GM12891 (cell line): ENCODE data around the gene CFAP97.

ENCODE experiments used
- DNase-seq: peaks from one replicate; pipeline ENCODE4 v3.0.0; 2011; ENCODE audit warnings: low spot score; ENCODE audit not compliant: insufficient read length
- FAIRE-seq: peaks from 2 replicates; lab custom pipeline; 2011; peaks lifted over from hg19 to GRCh38; lab: Jason Lieb, UNC
- PAX5 ChIP-seq: IDR thresholded peaks from 2 replicates; pipeline ENCODE4 v1.6.1; 2011; ENCODE audit warnings: low read length, moderate library complexity, mild to moderate bottlenecking; ENCODE audit not compliant: insufficient read depth, severe bottlenecking
- POLR2A ChIP-seq: IDR thresholded peaks from 2 replicates; pipeline ENCODE4 v1.6.1; 2011; ENCODE audit warnings: low read depth, low read length, control low read depth
- POLR2AphosphoS5 ChIP-seq: IDR thresholded peaks from 2 replicates; pipeline ENCODE4 v1.6.1; 2011; ENCODE audit warnings: low read depth, low read length, control low read depth
- POU2F2 ChIP-seq: IDR thresholded peaks from 2 replicates; pipeline ENCODE4 v1.6.1; 2011; ENCODE audit warnings: low read depth, mild to moderate bottlenecking, control low read depth, low read length, moderate library complexity
- SPI1 ChIP-seq: IDR thresholded peaks from 2 replicates; pipeline ENCODE4 v1.6.1; 2011; ENCODE audit warnings: low read depth, low read length, control low read depth
- TAF1 ChIP-seq: IDR thresholded peaks from 2 replicates; pipeline ENCODE4 v1.6.1; 2011; ENCODE audit warnings: low read depth, low read length, control low read depth

CFAP97 gene

DNA sequence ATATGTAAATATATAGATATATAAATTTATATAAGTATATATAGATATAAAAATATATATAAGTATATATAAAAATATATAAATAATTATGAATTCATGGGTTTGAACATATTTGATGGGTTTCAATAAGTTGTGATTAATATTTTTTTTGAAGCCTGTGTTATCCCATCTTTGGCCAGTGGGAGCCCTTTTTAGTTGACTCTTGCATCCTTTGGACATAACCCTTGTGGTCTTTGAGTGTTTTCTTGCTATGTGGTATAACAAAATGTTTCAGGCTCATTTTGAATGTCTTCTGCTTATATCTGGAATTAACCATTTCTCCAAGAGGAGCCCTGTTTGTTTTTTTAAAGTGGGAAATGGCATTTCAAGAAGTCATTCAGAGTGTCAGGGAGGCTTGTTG, 20.8 kb upstream of the CFAP97 start:
- TF ChIP-seq SPI1, result no peak
- no peak for TF ChIP-seq POLR2A
- TF ChIP-seq POU2F2, result no peak
- no peak for TF ChIP-seq PAX5
- TF ChIP-seq TAF1, result no peak
- no peak for TF ChIP-seq POLR2AphosphoS5
- FAIRE-seq (no peak), DNase-seq (no peak)

DNA sequence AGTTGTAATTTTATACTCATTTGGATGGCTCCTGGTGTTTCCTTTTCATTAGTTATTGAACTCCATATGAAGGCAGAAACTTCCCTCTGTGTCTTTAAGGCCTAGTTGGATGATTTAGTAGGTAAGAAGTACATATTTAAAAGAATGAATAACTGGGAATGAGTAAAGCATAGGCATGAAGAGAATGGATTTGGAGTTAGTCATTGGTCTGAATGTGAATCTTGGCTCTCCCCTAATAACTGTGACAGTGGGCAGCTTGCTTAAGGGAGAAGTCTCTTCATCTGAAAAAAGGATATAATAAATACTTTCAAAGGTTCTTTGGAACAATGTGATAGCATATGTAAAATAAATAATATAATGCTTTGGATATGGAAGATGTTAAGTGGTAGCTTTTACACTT, 18.8 kb upstream of the CFAP97 start:
- FAIRE-seq (no peak), DNase-seq (no peak)
- TF ChIP-seq POLR2A (no peak), POLR2AphosphoS5 (no peak), TAF1 (no peak), SPI1 (no peak), POU2F2 (no peak), PAX5 (no peak)

DNA sequence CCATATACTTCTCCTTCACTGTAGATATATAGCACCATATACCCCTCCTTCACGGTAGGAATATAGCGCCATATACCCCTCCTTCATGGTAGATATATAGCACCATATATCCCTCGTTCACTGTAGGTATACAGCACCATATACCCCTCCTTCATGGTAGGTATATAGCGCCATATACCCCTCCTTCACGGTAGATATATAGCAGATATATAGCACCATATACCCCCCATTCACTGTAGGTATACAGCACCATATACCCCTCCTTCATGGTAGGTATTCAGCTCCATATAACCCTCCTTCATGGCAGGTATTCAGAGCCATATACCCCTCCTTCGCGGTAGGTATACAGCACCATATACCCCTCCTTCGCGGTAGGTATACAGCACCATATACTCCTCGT, 18.1 kb upstream of the CFAP97 start:
- no peak for DNase-seq
- no peak for FAIRE-seq
- TF ChIP-seq POU2F2, result no peak
- TF ChIP-seq TAF1, result no peak
- TF ChIP-seq SPI1, result no peak
- TF ChIP-seq PAX5, result no peak
- no peak for TF ChIP-seq POLR2A
- no peak for TF ChIP-seq POLR2AphosphoS5

DNA sequence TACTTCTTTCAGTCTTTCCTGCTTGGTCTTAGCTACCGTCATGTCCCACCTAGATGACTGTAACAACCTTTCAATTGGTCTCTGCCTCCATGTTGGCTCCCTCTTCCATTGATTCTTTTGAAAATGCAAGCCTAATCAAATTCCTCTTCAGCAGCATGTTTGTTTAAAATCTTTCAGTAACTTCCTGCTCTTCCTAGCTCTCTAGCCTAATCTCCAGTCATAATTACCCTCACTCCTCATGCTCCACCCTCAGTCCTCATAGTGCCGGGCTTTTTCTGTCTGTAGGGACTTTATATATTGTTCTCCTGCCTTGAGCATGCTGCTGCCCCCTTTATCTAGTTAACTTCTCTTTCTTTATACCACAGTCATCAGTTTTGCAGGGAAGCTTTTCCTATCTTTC, 17.7 kb upstream of the CFAP97 start:
- FAIRE-seq, result no peak
- no peak for DNase-seq
- TF ChIP-seq SPI1 (no peak), POLR2AphosphoS5 (no peak), POLR2A (no peak), TAF1 (no peak), PAX5 (no peak), POU2F2 (no peak)

DNA sequence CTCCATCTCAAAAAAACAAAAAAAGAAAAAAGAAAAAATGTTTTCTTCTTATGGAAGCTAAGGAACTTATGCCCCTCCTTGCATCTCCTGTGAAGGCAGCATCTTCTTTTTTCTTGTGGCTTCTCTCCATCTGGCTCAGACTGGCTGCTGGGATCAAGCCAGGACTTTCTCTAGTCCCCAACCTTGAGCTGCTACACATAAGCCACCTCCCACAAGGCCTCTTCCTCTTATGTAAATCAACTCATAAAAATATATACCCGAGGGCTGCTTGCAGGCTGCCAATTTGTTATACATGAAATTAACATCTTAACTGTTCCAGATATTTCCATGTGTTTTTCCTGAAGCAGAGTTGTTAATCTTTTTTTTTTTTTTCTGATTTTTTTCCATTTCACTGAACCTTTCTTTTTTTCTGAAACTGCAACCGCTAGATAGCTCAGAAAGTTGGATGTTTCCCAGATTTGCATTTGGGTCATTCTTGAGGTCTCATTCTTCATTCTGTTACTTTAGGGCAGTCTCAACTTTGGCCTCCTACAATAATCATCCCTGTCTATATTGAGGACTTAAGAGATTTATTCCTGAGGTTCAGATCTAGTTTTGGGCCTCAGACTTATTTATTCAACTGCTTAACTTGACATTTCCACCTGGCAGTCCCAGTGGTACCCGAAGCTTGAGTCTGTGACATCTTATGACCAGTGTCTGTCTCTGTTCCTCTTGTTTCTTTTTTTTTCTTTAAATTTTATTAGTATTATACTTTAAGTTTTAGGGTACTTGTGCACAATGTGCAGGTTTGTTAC, 15.9 kb upstream of the CFAP97 start:
- TF ChIP-seq POLR2A (no peak), SPI1 (peak; percentile 59)
- DNase-seq (no peak), FAIRE-seq (peak; percentile 20)

DNA sequence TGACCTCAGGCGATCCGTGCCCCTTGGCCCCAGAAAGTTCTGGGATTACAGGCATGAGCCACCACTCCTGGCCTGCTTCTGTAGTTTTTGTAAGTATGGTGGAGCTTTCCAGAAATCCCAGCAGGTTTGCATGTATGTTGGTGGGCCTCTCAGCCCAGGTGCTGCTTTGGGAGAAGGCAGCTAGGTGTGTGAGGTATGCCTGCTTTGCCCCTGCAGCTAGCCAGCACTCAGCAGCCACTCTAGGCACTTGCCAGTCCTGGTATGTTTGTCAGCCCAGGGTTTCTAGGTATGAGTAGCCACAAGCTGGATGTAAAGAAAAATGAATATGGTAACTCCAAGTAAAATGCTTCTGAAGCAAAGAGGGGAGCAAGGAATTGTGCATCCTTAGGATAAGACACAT, 14.5 kb upstream of the CFAP97 start:
- FAIRE-seq, result no peak
- TF ChIP-seq POLR2A (no peak), PAX5 (no peak), SPI1 (no peak), POLR2AphosphoS5 (no peak)
- no peak for DNase-seq

DNA sequence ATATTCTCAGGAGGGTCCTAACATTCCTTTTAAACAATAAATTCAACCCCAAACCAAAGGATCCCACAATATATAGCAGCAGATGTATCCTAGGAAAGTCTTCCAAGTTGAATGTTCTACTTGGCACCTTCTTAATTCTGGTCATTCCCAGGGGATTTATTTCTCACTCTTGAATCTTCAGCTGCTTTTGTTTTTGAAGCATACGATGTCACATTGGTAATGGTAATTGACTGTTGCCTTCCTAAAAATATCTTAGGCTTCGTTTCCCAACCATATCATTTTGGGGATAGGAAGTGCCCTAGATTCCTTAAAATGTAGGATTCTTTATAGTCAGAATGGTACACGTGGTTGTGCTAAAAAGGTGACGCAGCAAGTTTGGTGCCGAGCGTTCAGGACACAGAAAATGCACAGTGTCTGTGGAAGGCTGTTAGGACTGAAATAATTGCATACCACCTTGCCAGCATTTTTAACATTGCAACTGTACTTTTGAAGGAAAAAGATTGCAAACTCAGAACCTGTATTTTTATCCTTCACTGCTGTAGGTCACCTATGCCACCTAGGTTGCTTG, 13.7 kb upstream of the CFAP97 start:
- TF ChIP-seq POLR2AphosphoS5, result no peak
- no peak for TF ChIP-seq TAF1
- TF ChIP-seq SPI1, result no peak
- TF ChIP-seq POLR2A, result no peak
- no peak for TF ChIP-seq POU2F2
- no peak for TF ChIP-seq PAX5
- no peak for FAIRE-seq
- DNase-seq, result no peak

DNA sequence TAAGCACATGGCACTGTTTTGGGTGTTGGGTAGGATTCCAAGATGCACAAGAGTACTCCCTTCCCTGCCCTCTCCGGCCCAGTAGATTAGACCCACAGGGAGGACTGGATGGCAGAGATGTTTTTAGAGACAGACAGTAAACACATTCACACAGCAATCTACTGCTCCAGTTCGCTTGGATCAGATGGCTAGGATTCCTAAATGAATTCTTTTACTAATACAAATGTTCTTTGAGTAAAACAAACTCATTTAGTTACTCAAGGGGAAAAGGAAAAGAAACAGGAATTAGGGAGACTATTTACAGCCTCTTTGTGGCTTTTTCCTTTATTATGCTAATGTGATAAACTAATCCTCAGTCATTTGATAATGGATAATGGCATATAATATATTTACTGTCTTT, 11.5 kb upstream of the CFAP97 start:
- FAIRE-seq, result no peak
- TF ChIP-seq POU2F2 (no peak), TAF1 (no peak), PAX5 (no peak), POLR2A (no peak), POLR2AphosphoS5 (no peak), SPI1 (no peak)
- DNase-seq, result no peak

DNA sequence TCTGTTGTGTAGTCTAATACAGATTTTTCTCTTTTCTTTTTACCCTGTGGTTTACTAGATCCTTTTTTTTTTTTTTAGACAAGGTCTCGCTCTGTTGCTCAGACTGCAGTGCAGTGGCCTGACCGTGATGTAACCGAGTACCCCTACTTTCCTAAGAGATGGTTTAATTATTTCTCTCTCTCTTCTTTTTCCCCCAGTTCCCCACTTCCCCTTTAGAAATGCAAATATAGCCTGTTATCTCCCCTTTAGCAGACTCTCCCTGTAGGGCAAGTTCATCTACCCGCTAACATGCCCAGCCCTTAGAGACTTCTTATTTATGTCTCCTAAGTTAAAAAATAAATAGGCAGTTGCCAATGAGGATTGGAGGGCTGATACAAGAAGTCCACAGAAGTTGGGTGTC, 10.1 kb upstream of the CFAP97 start:
- FAIRE-seq, result no peak
- DNase-seq, result peak; percentile 39
- TF ChIP-seq PAX5, result peak; percentile 88
- TF ChIP-seq POLR2AphosphoS5, result 0 out of 2 replicates have a peak, but pooled peaks have one; percentile 10
- 0 out of 2 replicates have a peak, but pooled peaks have one; percentile 45 for TF ChIP-seq POU2F2
- TF ChIP-seq SPI1, result peak; percentile 95
- no peak for TF ChIP-seq POLR2A
- TF ChIP-seq TAF1, result no peak

DNA sequence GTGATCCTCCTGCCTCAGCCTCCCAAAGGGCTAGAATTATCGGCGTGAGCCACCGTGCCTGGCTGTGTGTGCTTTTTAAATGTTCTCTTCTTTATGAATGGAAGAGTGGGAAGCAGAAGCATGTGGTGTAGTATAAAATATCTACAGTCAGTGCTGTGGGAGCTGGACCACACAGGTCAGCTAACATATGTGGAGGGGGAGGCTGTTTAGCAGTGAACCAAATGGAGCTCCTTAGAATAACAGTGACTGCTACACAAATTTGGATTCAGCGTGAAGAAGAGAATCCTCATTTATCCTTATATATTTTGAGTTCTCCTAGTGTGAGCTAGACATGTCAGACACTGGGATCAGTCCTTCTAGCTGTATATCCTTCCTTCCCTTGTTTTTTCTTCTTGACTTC, 8.8 kb upstream of the CFAP97 start:
- TF ChIP-seq POU2F2 (no peak), POLR2A (no peak), TAF1 (no peak), SPI1 (no peak), POLR2AphosphoS5 (no peak), PAX5 (no peak)
- no peak for FAIRE-seq

More for the DNA sequence above, 8.8 kb upstream of the CFAP97 start:
- DNase-seq, result no peak
